ENCODE results near the gene FHIT. TPM values are rescaled to one million over a fixed set of nuclear protein-coding genes. Genes with fewer than 3 reads are reported as not detected.

Gene FHIT
- total and polyA plus RNA-seq, 2 of the 4 experiments (the other 2 are of a cell fraction), result 0.07 TPM; not detected in 1

DNA sequence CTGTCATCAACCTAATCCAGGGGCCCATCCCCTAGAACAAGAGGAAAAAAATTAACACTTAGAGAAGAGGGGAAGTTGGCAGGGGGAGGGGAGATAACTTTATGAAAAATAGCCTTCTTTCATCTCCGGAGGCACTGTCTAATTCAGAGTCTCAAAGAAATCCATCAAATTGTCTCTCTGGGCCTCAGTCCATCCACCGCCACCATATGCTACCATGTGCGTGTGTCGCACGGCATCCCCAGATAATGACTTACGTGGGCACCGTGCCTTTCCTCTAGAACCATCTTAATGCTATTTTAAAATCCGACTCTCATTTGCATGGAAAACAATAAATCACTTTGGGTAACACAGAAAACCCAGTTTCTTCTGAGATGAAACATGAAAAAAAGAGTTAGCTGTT lies 619.7 kb downstream of the FHIT start:
- Histone ChIP-seq H3K9ac (ENCODE audit: low read depth, low read length) (no peak overlapping the region), H2BK15ac (ENCODE audit: low read depth, low read length) (no peak overlapping the region), H3K36me3 (ENCODE audit: control insufficient read depth, insufficient read depth, low read length) (no peaks in the 10 kb centered on the region), H3K27me3 (ENCODE audit: control insufficient read depth, insufficient read depth, low read length) (no peaks in the 10 kb centered on the region), H4K8ac (ENCODE audit: low read depth in 2 of 2, low read length in 2 of 2) (no peak overlapping the region), H2BK20ac (ENCODE audit: low read depth, low read length) (no peak overlapping the region), H3K9me1 (ENCODE audit: insufficient read depth, low read length) (no peaks in the 10 kb centered on the region), H2BK5ac (ENCODE audit: low read depth, low read length, poor library complexity, severe bottlenecking) (no peak overlapping the region), H4K5ac (ENCODE audit: low read depth, low read length) (no peak overlapping the region), H3K4me1 (ENCODE audit: control insufficient read depth, insufficient read depth, low read length) (no peaks in the 10 kb centered on the region), H2AK5ac (ENCODE audit: low read depth, low read length) (no peak overlapping the region), H3K4me2 (ENCODE audit: low read depth, low read length) (no peak overlapping the region), H3K4ac (ENCODE audit: low read depth, low read length) (no peak overlapping the region), H3K27ac (ENCODE audit: insufficient read depth, low read length) (no peak overlapping the region), H3K23ac (ENCODE audit: low read depth, low read length) (no peak overlapping the region), H3K18ac (ENCODE audit: low read depth, low read length) (no peak overlapping the region), H3K79me1 (ENCODE audit: low read depth in 1 of 2, low read length in 2 of 2) (no peaks in the 10 kb centered on the region), H2AFZ (replicated peaks; ENCODE audit: low read length, poor library complexity) (no peak overlapping the region), H2AK9ac (replicated peaks; ENCODE audit: low read depth, low read length, poor library complexity) (no peak overlapping the region), H4K91ac (ENCODE audit: insufficient read depth, low read depth, low read length) (no peak overlapping the region), H3K4me3 (ENCODE audit: insufficient read depth, low read depth, low read length) (no peak overlapping the region), H3K9me3 (ENCODE audit: control insufficient read depth, insufficient read depth, low read length) (no peaks in the 10 kb centered on the region), H3K56ac (ENCODE audit: extremely low read depth, insufficient read depth, low read length) (no peak overlapping the region), H3K14ac (replicated peaks; ENCODE audit: low read depth, low read length) (no peak overlapping the region), H2BK120ac (ENCODE audit: low read depth, low read length) (no peak overlapping the region), H4K20me1 (ENCODE audit: insufficient read depth, low read length) (no peaks in the 10 kb centered on the region)
- DNase-seq (no peak), ATAC-seq (ENCODE audit: low read depth) (no peak)
- BruUV-seq (replicated peaks), result no TSS peak
- POLR2A ChIA-PET (ENCODE audit: unreplicated experiment), result no interaction called here
- intact Hi-C loops (cut with micrococcal nuclease), result no loop called here
- CTCF ChIA-PET, result no interaction called here
- WGBS, 2 experiments (ENCODE audit: extremely low coverage in 2 of 2, insufficient read length in 1 of 2), result 87% methylated on average over 7 of the region's 8 CpGs; no CpG with 5 or more reads in 1 of the 2 experiments
- dilution Hi-C loops (cut with HindIII; ENCODE audit: low sequenced_read_pairs, unreplicated experiment), result no loop called here
- no peak for TF ChIP-seq CEBPB (IDR thresholded peaks at IDR 0.05; ENCODE audit: low read depth, low read length)
- no peak for TF ChIP-seq POLR2A (IDR thresholded peaks at IDR 0.05; ENCODE audit: low read depth, low read length)
- TF ChIP-seq, protein P1, sequence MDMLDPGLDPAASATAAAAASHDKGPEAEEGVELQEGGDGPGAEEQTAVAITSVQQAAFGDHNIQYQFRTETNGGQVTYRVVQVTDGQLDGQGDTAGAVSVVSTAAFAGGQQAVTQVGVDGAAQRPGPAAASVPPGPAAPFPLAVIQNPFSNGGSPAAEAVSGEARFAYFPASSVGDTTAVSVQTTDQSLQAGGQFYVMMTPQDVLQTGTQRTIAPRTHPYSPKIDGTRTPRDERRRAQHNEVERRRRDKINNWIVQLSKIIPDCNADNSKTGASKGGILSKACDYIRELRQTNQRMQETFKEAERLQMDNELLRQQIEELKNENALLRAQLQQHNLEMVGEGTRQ (IDR thresholded peaks at IDR 0.05; ENCODE audit: low read depth, low read length), result no peak
- TF ChIP-seq BHLHE40 (IDR thresholded peaks at IDR 0.05; ENCODE audit: low read depth, low read length), result no peak
- no peak for TF ChIP-seq RCOR1 (IDR thresholded peaks at IDR 0.05; ENCODE audit: insufficient replicate concordance, low read length)
- TF ChIP-seq MAZ (IDR thresholded peaks at IDR 0.05; ENCODE audit: borderline replicate concordance, low read depth, low read length), result no peak
- no peak for TF ChIP-seq RAD21 (IDR thresholded peaks at IDR 0.05; ENCODE audit: low read length)
- no peak for TF ChIP-seq MXI1 (IDR thresholded peaks at IDR 0.05; ENCODE audit: borderline replicate concordance, low read depth, low read length)
- TF ChIP-seq RFX5 (IDR thresholded peaks at IDR 0.05; ENCODE audit: low read depth, low read length), result no peak
- in situ Hi-C loops (cut with MboI; ENCODE audit: low sequenced_read_pairs), result no loop called here
